OCI-LY3 (cell line): Measurements from ENCODE around the gene HSPG2.

ENCODE experiments used
- H2AFZ ChIP-seq: fragments of 200-600, 300-600 bp; shearing (Covaris generic); 2 replicates; pipeline ENCODE4 v1.6.0; 2014; ENCODE audit warnings: antibody characterized with exemption, low read depth, low read length
- H3K27ac ChIP-seq: fragments of 200-600, 300-600 bp; sonication (generic); 2 replicates; pipeline ENCODE4 v1.5.1; 2014; ENCODE audit warnings: mild to moderate bottlenecking, low read length, moderate library complexity, mixed read lengths
- H3K27me3 ChIP-seq: fragments of 200-600, 300-600 bp; sonication (generic); 2 replicates; pipeline ENCODE4 v1.6.1; 2014; ENCODE audit warnings: low read depth, low read length, mixed read lengths
- H3K36me3 ChIP-seq: fragments of 200-600, 300-600 bp; sonication (generic); replicated peaks from 2 replicates; pipeline ENCODE3; 2014; ENCODE audit warnings: low read depth, low read length, mixed read lengths
- H3K4me1 ChIP-seq: fragments of 300-600, 200-600 bp; sonication (generic); 2 replicates; pipeline ENCODE4 v1.6.1; 2014; ENCODE audit warnings: low read length, mixed read lengths
- H3K4me2 ChIP-seq: fragments of 200-600, 300-600 bp; sonication (generic); 2 replicates; pipeline ENCODE4 v1.6.1; 2014; ENCODE audit warnings: low read length, mixed read lengths
- H3K4me3 ChIP-seq: fragments of 300-600, 200-600 bp; sonication (generic); 2 replicates; pipeline ENCODE4 v1.5.1; 2014; ENCODE audit warnings: antibody characterized with exemption, mild to moderate bottlenecking, low read length, moderate library complexity
- H3K79me2 ChIP-seq: fragments of 300-600, 200-600 bp; shearing (Covaris generic); 2 replicates; pipeline ENCODE4 v1.6.1; 2014; ENCODE audit warnings: mild to moderate bottlenecking, low read length, mixed read lengths
- H3K9ac ChIP-seq: fragments of 300-600, 200-600 bp; shearing (Covaris generic); 2 replicates; pipeline ENCODE4 v1.6.0; 2014; ENCODE audit warnings: mild to moderate bottlenecking, low read length, moderate library complexity
- H3K9me3 ChIP-seq: fragments of 200-600, 300-600 bp; shearing (Covaris generic); 2 replicates; pipeline ENCODE4 v1.6.1; 2014; ENCODE audit warnings: low read length, mixed read lengths; ENCODE audit not compliant: insufficient read depth
- H4K20me1 ChIP-seq: fragments of 200-600, 300-600 bp; sonication (generic); 2 replicates; pipeline ENCODE4 v1.6.1; 2016; ENCODE audit warnings: low read length, mixed read lengths; ENCODE audit not compliant: insufficient read depth
- EZH2phosphoT487 ChIP-seq: fragments of 200-600 bp; shearing (Covaris generic); IDR thresholded peaks from 2 replicates; pipeline ENCODE4 v1.6.1; 2018; ENCODE audit warnings: antibody characterized with exemption, mixed run types, low read depth
- TF ChIP-seq, protein P1 (sequence below): fragments of 200-600, 300-600 bp; sonication (generic); IDR thresholded peaks from 2 replicates; pipeline ENCODE4 v1.5.1; 2014; ENCODE audit warnings: antibody characterized with exemption, low read length, low read depth

Gene HSPG2

DNA sequence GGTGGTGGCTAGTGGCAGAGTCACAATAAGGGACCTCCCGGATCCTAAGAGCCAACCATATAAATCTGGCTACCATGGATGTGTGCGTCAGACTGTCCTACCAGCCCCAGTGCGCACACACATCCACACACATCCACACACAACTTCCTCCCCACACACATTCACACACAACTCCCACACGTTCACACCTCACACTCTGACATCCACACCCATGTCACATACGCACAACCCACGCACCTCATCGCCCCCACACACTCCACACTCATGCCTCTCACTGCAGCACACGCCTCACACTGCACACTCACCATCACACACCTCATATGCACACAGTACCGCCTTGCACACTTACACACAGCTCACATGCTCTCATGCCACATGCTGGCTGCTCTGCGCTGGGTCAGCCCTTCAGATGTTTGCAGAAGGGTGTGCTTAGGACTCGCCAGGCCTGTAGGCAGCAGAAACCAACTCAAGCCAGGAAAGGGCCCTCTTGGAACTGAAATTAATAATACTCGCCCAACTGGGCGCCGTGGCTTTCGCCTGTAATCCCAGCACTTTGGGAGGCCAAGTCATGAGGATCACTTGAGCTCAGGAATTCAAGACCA lies 122.0 kb downstream of the HSPG2 start:
- H3K27ac ChIP-seq = no peak overlapping the region
- no peaks in the 10 kb centered on the region for H3K79me2 ChIP-seq
- no peaks in the 10 kb centered on the region for H4K20me1 ChIP-seq
- peak overlapping the region; percentile 62 for H3K9ac ChIP-seq
- peak overlapping the region; percentile 89 for H3K4me3 ChIP-seq
- no peaks in the 10 kb centered on the region for H3K36me3 ChIP-seq
- H3K4me1 ChIP-seq = peaks cover 4% of the 10 kb centered on the region; the same call in 1 of the 2 replicates
- no peak for TF ChIP-seq EZH2phosphoT487
- TF ChIP-seq, protein P1, sequence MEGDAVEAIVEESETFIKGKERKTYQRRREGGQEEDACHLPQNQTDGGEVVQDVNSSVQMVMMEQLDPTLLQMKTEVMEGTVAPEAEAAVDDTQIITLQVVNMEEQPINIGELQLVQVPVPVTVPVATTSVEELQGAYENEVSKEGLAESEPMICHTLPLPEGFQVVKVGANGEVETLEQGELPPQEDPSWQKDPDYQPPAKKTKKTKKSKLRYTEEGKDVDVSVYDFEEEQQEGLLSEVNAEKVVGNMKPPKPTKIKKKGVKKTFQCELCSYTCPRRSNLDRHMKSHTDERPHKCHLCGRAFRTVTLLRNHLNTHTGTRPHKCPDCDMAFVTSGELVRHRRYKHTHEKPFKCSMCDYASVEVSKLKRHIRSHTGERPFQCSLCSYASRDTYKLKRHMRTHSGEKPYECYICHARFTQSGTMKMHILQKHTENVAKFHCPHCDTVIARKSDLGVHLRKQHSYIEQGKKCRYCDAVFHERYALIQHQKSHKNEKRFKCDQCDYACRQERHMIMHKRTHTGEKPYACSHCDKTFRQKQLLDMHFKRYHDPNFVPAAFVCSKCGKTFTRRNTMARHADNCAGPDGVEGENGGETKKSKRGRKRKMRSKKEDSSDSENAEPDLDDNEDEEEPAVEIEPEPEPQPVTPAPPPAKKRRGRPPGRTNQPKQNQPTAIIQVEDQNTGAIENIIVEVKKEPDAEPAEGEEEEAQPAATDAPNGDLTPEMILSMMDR = no peak
- H3K4me2 ChIP-seq = peak overlapping the region; percentile 78
- no peaks in the 10 kb centered on the region for H3K27me3 ChIP-seq
- H2AFZ ChIP-seq = peak overlapping the region; percentile 98
- no peaks in the 10 kb centered on the region for H3K9me3 ChIP-seq

DNA sequence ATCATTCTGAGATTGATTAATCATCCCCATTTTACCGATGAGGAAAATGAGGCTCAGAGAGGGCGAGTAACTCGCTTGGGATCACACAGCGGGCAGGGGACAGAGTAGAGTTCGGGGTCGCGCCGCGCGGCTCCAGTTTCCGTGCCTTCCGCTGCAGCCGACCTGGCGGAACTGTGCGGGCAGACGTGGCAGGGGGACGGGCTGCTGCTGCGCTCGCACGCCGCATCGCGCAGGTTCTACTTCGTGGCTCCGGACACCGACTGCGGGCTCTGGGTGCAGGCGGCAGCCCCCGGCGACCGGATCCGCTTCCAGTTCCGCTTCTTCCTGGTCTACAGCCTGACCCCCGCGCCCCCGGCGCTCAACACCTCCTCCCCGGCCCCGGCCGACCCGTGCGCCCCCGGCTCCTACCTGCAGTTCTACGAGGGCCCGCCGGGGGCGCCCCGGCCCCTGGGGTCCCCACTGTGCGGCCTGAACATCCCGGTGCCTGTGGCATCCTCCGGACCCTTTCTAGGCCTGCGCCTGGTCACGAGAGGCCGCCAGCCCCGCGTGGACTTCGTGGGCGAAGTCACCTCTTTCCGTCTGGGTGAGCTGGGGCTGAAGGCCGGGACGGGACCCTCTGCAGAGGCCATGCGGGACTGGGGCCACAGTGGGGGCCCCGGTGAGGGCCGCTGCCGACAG lies 122.7 kb downstream of the HSPG2 start:
- no peaks in the 10 kb centered on the region for H3K27me3 ChIP-seq
- peak overlapping the region; percentile 89 for H3K4me3 ChIP-seq
- TF ChIP-seq, protein P1 = peak; percentile 59
- no peak for TF ChIP-seq EZH2phosphoT487
- H3K9ac ChIP-seq = peak overlapping the region; percentile 62
- H3K4me2 ChIP-seq = peak overlapping the region; percentile 78
- H3K36me3 ChIP-seq = no peaks in the 10 kb centered on the region
- no peaks in the 10 kb centered on the region for H3K79me2 ChIP-seq
- H3K4me1 ChIP-seq = peaks cover 4% of the 10 kb centered on the region; the same call in 1 of the 2 replicates
- H3K27ac ChIP-seq = no peak overlapping the region
- no peaks in the 10 kb centered on the region for H3K9me3 ChIP-seq
- H4K20me1 ChIP-seq = no peaks in the 10 kb centered on the region
- peak overlapping the region; percentile 98 for H2AFZ ChIP-seq

DNA sequence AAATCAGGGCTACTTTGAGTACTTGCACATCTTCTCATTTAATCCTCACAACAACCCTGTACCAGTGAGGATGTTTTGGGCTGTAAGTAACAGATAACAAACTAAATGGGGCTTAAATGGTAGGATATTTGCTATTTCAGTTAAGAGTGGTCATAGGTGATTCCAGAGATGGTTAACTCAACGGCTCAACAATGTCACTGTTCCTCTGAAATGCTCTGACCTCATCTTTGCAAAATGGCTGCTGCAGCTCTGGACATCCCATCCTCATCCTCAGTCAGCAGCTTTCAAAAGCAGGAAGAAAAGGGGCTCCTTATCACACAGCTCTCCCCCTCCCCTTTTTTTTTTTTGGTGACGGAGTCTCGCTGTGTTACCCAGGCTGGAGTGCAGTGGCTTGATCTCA lies 123.6 kb downstream of the HSPG2 start:
- TF ChIP-seq, protein P1 = no peak
- TF ChIP-seq EZH2phosphoT487 = no peak
- Histone ChIP-seq H3K79me2 (no peaks in the 10 kb centered on the region), H3K4me1 (peaks cover 4% of the 10 kb centered on the region; the same call in 1 of the 2 replicates), H3K4me2 (peak overlapping the region; percentile 78; the same call in 1 of the 2 replicates), H3K27me3 (no peaks in the 10 kb centered on the region), H4K20me1 (no peaks in the 10 kb centered on the region), H3K9ac (no peak overlapping the region), H2AFZ (no peak overlapping the region), H3K27ac (no peak overlapping the region), H3K9me3 (no peaks in the 10 kb centered on the region), H3K36me3 (no peaks in the 10 kb centered on the region), H3K4me3 (peak overlapping the region; percentile 89)

DNA sequence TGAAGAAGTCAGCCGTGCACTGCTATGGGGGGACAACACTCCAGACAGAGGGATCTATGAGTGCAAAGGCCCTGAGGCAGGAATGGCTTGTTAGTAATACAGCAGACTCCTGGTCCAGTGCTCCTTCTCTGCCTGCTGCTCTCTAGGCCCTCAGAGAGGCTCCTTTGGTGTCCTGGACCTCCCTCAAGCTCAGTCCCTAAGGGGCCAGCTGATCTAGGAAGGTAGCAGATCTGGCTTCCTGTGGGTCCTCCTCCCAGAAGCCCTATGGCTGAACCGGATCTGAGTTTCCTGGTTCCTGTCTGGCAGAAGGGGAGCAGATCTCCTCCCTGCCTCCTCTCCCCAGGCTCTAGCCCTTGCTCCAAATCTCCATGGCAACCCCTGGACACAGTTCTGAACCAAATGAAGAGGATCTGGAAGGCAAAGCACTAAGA lies 125.2 kb downstream of the HSPG2 start, which contains the start of gene LDLRAD2:
Gene LDLRAD2 (plus strand): TSS at position 391 of the 431 bp plus-strand sequence. CDS start 187 bp downstream, outside the sequence.
- TF ChIP-seq, protein P1 = no peak
- H3K9ac ChIP-seq = no peak within 1 kb of the TSS
- H2AFZ ChIP-seq = no peak within 1 kb of the TSS; the same call in 1 of the 2 replicates

More for the DNA sequence above, 125.2 kb downstream of the HSPG2 start, which contains the start of gene LDLRAD2:
- Histone ChIP-seq H3K4me3 (no peak within 1 kb of the TSS), H3K9me3 (no peaks in the 10 kb centered on the region), H4K20me1 (no peaks in the 10 kb centered on the region), H3K27me3 (no peaks in the 10 kb centered on the region), H3K36me3 (no peaks in the 10 kb centered on the region), H3K27ac (no peak within 1 kb of the TSS), H3K4me2 (no peak within 1 kb of the TSS), H3K4me1 (peaks cover 4% of the 10 kb centered on the region; the same call in 1 of the 2 replicates), H3K79me2 (no peaks in the 10 kb centered on the region)
